OCI-LY3 (cell line): Measurements from ENCODE around the gene TMEM108.

ENCODE experiments used
- EZH2phosphoT487 ChIP-seq: fragments of 200-600 bp; shearing (Covaris generic); IDR thresholded peaks from 2 replicates; pipeline ENCODE4 v1.6.1; 2018; ENCODE audit warnings: antibody characterized with exemption, mixed run types, low read depth
- TF ChIP-seq, protein P1 (sequence below): fragments of 200-600, 300-600 bp; sonication (generic); IDR thresholded peaks from 2 replicates; pipeline ENCODE4 v1.5.1; 2014; ENCODE audit warnings: antibody characterized with exemption, low read length, low read depth

DNA sequence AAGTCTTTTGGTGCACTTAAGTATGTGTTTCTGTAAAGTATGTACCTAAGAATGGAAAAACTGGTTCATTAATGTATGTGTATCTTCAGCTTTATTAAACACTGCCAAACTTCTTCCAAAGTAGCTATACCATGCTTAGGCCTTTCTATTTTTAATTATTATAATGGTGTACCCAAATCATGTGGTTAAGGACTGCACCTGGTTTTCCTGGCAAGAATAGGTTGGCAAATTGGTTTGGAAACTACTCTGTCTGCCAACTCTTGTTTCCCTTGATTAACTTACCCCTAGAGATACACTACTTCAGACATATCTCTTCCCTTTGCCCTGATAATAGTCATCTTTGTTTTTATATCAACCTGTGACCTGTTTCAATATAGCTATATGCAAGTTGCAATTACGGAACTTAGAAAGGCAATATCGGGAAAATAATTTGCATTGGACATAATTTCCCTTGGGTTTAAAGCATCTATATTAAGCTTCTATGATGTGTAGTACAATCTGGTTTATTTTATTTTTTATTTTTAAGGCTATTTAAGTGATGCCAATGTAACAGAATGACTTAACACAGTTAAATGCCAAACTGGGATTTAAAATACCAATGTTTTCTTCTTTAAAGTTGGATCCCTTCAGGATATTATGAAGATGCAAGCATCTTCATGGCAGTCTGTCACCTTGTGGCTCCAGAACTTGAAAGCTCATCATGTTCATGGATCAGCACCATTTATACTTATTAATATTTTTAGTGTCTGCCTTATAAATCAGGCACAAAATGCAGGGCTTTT, 40.6 kb upstream of the TMEM108 start:
- TF ChIP-seq, protein P1, sequence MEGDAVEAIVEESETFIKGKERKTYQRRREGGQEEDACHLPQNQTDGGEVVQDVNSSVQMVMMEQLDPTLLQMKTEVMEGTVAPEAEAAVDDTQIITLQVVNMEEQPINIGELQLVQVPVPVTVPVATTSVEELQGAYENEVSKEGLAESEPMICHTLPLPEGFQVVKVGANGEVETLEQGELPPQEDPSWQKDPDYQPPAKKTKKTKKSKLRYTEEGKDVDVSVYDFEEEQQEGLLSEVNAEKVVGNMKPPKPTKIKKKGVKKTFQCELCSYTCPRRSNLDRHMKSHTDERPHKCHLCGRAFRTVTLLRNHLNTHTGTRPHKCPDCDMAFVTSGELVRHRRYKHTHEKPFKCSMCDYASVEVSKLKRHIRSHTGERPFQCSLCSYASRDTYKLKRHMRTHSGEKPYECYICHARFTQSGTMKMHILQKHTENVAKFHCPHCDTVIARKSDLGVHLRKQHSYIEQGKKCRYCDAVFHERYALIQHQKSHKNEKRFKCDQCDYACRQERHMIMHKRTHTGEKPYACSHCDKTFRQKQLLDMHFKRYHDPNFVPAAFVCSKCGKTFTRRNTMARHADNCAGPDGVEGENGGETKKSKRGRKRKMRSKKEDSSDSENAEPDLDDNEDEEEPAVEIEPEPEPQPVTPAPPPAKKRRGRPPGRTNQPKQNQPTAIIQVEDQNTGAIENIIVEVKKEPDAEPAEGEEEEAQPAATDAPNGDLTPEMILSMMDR, result no peak
- TF ChIP-seq EZH2phosphoT487, result no peak
